Liver (tissue), 9 donors: ENCODE results near the gene BLTP2. TPM values are rescaled to one million over a fixed set of nuclear protein-coding genes. Genes with fewer than 3 reads are reported as not detected.

Source experiments
- DNase-seq: peaks from one replicate; pipeline ENCODE4 v3.0.0-alpha.2; 2017; ENCODE audit warnings: low spot score
- H3K27ac ChIP-seq, 2 donors: one replicate each; pipeline ENCODE4 v1.7.0; 2013; ENCODE audit warnings: inconsistent platforms in 2 of 2, low read length in 2 of 2, control low read depth in 1 of 2, low read depth in 1 of 2, mild to moderate bottlenecking in 1 of 2
- H3K27me3 ChIP-seq, 4 donors: one replicate each; pipeline versions ENCODE4 v1.6.1 to v1.7.0; 2013; ENCODE audit warnings: low read length in 3 of 4, inconsistent platforms in 1 of 4, mild to moderate bottlenecking in 1 of 4, moderate library complexity in 1 of 4; ENCODE audit not compliant: control insufficient read depth in 4 of 4, insufficient read depth in 4 of 4
- H3K36me3 ChIP-seq, 4 donors: one replicate each; pipeline versions ENCODE4 v1.6.1 to v1.7.0; 2013; ENCODE audit warnings: low read length in 3 of 4, mild to moderate bottlenecking in 3 of 4, low read depth in 1 of 4, moderate library complexity in 1 of 4; ENCODE audit not compliant: control insufficient read depth in 4 of 4, insufficient read depth in 3 of 4
- H3K4me1 ChIP-seq, 4 donors: one replicate each; pipeline versions ENCODE4 v1.6.1 to v1.7.0; 2013; ENCODE audit warnings: low read length in 3 of 4, mild to moderate bottlenecking in 3 of 4, moderate library complexity in 1 of 4; ENCODE audit not compliant: control insufficient read depth in 4 of 4, insufficient read depth in 4 of 4
- H3K4me3 ChIP-seq, 3 donors: one replicate each; pipeline versions ENCODE4 v1.6.1 to v1.7.0; 2013; ENCODE audit warnings: low read length in 3 of 3, control low read depth in 1 of 3, low read depth in 1 of 3, mild to moderate bottlenecking in 1 of 3
- H3K9ac ChIP-seq, 2 donors: one replicate each; pipeline ENCODE4 v1.7.0; 2013; ENCODE audit warnings: low read length in 2 of 2, mild to moderate bottlenecking in 2 of 2, moderate library complexity in 2 of 2, control low read depth in 1 of 2, low read depth in 1 of 2
- H3K9me3 ChIP-seq, 4 donors: one replicate each; pipeline versions ENCODE4 v1.6.1 to v1.7.0; 2013; ENCODE audit warnings: low read length in 3 of 4; ENCODE audit not compliant: control insufficient read depth in 4 of 4
- EGR1 ChIP-seq, 2 donors: IDR thresholded peaks; 2 replicates each; pipeline ENCODE4 v1.6.1; 2016 to 2018; ENCODE audit warnings: antibody characterized with exemption in 2 of 2, low read depth in 2 of 2
- FOXA1 ChIP-seq: IDR thresholded peaks from 2 replicates; pipeline ENCODE4 v1.6.1; 2016; ENCODE audit warnings: antibody characterized with exemption
- FOXA2 ChIP-seq: IDR thresholded peaks from 2 replicates; pipeline ENCODE4 v1.6.1; 2016; ENCODE audit warnings: antibody characterized with exemption
- GABPA ChIP-seq, 2 donors: IDR thresholded peaks in 1 of 2; conservative IDR thresholded peaks in 1 of 2; 2 replicates each; pipeline ENCODE4 v1.6.1; 2016; ENCODE audit warnings: antibody characterized with exemption in 2 of 2, mild to moderate bottlenecking in 1 of 2, moderate library complexity in 1 of 2
- HNF4A ChIP-seq, 2 donors: conservative IDR thresholded peaks; 2 replicates each; pipeline ENCODE4 v1.6.1; 2016; ENCODE audit warnings: antibody characterized with exemption in 2 of 2, mild to moderate bottlenecking in 2 of 2
- HNF4G ChIP-seq: IDR thresholded peaks from 2 replicates; pipeline ENCODE4 v1.6.1; 2016; ENCODE audit warnings: antibody characterized with exemption
- JUND ChIP-seq, 2 donors: IDR thresholded peaks; 2 replicates each; pipeline ENCODE4 v1.6.1; 2016; ENCODE audit warnings: antibody characterized with exemption in 2 of 2
- MAX ChIP-seq: IDR thresholded peaks from 2 replicates; pipeline ENCODE4 v1.6.1; 2016; ENCODE audit warnings: antibody characterized with exemption
- NR2F2 ChIP-seq: IDR thresholded peaks from 2 replicates; pipeline ENCODE4 v1.6.1; 2016; ENCODE audit warnings: antibody characterized with exemption
- RAD21 ChIP-seq, 2 donors: IDR thresholded peaks; 2 replicates each; pipeline ENCODE4 v1.6.1; 2016; ENCODE audit warnings: antibody characterized with exemption in 2 of 2, mild to moderate bottlenecking in 2 of 2
- REST ChIP-seq: IDR thresholded peaks from 2 replicates; pipeline ENCODE4 v1.6.1; 2016; ENCODE audit warnings: antibody characterized with exemption, mild to moderate bottlenecking
- RXRA ChIP-seq, 2 donors: IDR thresholded peaks; 2 replicates each; pipeline ENCODE4 v1.6.1; 2017 to 2018; ENCODE audit warnings: antibody characterized with exemption in 2 of 2, mild to moderate bottlenecking in 1 of 2
- SP1 ChIP-seq: IDR thresholded peaks from 2 replicates; pipeline ENCODE4 v1.6.1; 2018; ENCODE audit warnings: antibody characterized with exemption, mild to moderate bottlenecking
- TAF1 ChIP-seq: conservative IDR thresholded peaks from 2 replicates; pipeline ENCODE4 v1.6.1; 2016; ENCODE audit warnings: antibody characterized with exemption, mild to moderate bottlenecking
- YY1 ChIP-seq: IDR thresholded peaks from 2 replicates; pipeline ENCODE4 v1.6.1; 2016; ENCODE audit warnings: antibody characterized with exemption, mild to moderate bottlenecking
- ZBTB33 ChIP-seq: IDR thresholded peaks from 2 replicates; pipeline ENCODE4 v1.6.1; 2016; ENCODE audit warnings: antibody characterized with exemption
- WGBS: extraction: QIAGEN DNeasy Blood & Tissue Kit; methylation state at CpG from one replicate; pipeline ENCODE4 v1.1.7; 2013; 5-methylcytosine and 5-hydroxymethylcytosine counted together
- polyA plus RNA-seq, 2 donors: library from polyadenylated mRNA; stranded (reverse) in 1 of 2; unstranded in 1 of 2; fragments of 200-250 nt in 1 of 2; fragments of >200 nt in 1 of 2; fragmentation: Nextera tagmentation in 1 of 2; extraction: Ambion mirVana in 1 of 2; gene quantifications; one replicate each; pipeline versions ENCODE4 v1.2.1 to v1.2.3, GENCODE V29; 2013 to 2015
- total RNA-seq, 2 donors: library from RNA; depleted of rRNA; stranded (reverse); fragments of >200 nt; gene quantifications; one replicate each; pipeline ENCODE4 v1.2.3, GENCODE V29; 2014
- TF ChIP-seq, protein P1 (sequence below): fragments of 150-350 bp; IDR thresholded peaks from 2 replicates; pipeline ENCODE4 v1.5.1; 2017; ENCODE audit warnings: improper control_type of control experiment, low read depth, low read length; ENCODE audit not compliant: missing input control
- TF ChIP-seq, protein P2 (sequence below): IDR thresholded peaks from 2 replicates; pipeline ENCODE4 v1.6.1; 2016; ENCODE audit warnings: antibody characterized with exemption
- donor health status: healthy.
- donor health status: healthy.
- donor health status: healthy.
- donor health status: healthy.
- donor health status: healthy.

BLTP2 gene
- total and polyA plus RNA-seq, 4 donors: 24.8 to 122 (median 34.9) TPM

DNA sequence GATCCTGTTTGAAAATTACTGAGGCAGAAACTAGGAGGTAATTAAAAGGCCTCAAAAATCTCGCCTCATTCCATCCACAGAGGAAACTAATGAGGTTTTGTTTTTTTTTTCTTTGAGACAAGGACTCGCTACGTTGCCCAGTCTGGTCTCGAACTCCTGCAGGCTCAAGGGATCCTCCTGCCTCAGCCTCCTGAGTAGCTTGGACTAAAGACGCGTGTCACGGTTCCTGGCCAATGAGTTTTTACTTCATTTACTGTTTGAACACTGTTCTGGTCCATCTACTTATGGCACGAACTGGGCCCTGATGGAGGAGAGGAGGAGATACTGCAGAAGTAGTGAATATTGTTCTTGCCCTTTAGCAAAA, 600 bp upstream of the BLTP2 start:
- Histone ChIP-seq H3K36me3 (peaks cover 7 to 26% (median 17%) of the 10 kb centered on the region in 4 donors), H3K27me3 (no peaks in the 10 kb centered on the region), H3K4me3 (peak overlapping the region; percentile 48 to 96 (median 78)), H3K27ac (peak overlapping the region; percentile 73 to 92), H3K4me1 (peaks cover 2 to 45% (median 33%) of the 10 kb centered on the region in 4 donors), H3K9me3 (no peaks in the 10 kb centered on the region), H3K9ac (peak overlapping the region; percentile 70 to 78)
- no peak for TF ChIP-seq EGR1 (IDR thresholded peaks at IDR 0.05; ENCODE audit: low read depth in 2 of 2)
- TF ChIP-seq GABPA (IDR thresholded peaks at IDR 0.05 in 1 of 2, conservative IDR thresholded peaks at IDR 0.05 in 1 of 2): no peak
- TF ChIP-seq, protein P1, sequence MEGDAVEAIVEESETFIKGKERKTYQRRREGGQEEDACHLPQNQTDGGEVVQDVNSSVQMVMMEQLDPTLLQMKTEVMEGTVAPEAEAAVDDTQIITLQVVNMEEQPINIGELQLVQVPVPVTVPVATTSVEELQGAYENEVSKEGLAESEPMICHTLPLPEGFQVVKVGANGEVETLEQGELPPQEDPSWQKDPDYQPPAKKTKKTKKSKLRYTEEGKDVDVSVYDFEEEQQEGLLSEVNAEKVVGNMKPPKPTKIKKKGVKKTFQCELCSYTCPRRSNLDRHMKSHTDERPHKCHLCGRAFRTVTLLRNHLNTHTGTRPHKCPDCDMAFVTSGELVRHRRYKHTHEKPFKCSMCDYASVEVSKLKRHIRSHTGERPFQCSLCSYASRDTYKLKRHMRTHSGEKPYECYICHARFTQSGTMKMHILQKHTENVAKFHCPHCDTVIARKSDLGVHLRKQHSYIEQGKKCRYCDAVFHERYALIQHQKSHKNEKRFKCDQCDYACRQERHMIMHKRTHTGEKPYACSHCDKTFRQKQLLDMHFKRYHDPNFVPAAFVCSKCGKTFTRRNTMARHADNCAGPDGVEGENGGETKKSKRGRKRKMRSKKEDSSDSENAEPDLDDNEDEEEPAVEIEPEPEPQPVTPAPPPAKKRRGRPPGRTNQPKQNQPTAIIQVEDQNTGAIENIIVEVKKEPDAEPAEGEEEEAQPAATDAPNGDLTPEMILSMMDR: no peak
- no peak for TF ChIP-seq HNF4A (conservative IDR thresholded peaks at IDR 0.05)
- TF ChIP-seq ZBTB33: no peak
- no peak for TF ChIP-seq FOXA2
- TF ChIP-seq, protein P2, sequence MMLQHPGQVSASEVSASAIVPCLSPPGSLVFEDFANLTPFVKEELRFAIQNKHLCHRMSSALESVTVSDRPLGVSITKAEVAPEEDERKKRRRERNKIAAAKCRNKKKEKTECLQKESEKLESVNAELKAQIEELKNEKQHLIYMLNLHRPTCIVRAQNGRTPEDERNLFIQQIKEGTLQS: no peak
- TF ChIP-seq MAX: no peak
- TF ChIP-seq RXRA (IDR thresholded peaks at IDR 0.05): no peak
- TF ChIP-seq SP1: no peak
- no peak for TF ChIP-seq JUND (IDR thresholded peaks at IDR 0.05)
- TF ChIP-seq FOXA1: no peak
- DNase-seq: no peak
- 39% methylated on average over 8 of the region's 8 CpGs for WGBS

DNA sequence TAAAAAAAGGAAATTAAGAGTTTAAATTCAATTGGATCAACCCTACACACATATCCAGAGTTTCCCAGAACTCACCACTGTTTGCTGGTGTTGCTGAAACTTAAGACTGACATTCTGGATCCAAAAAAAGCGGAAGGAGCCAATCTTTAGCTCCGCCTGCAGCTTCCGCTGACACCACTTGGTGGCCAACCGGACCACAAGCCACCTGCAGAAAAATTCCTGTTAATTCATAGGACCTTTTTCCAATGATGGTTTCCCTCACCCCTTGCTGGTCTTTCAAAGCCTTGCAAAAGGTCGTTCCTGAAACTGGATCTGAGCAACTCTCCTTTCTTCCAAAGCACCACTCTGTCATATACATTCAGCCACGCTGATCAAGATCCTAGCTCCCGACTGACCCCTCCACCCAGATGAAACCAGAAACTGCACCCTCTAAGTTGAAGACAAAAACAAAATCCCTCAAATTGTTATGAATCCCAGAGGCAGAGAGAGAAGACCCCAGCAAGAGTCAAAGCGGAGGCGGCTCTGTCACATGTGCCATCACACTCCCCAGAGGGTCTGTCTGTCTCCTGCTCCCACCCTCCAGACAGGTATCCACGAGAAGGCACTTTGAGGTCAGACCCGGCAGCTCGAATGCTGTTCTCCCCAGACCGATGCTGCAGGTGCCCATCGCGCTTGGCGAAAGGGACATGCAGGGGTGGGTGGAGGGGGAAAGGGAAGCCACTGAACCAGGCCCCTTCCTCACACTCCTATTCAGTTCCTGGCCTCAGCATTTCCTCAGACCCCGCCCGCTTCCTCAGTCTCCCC, 773 bp downstream of the BLTP2 start:
- DNase-seq: peak; percentile 49
- peaks cover 8 to 36% (median 28%) of the 10 kb centered on the region in 4 donors for H3K36me3 ChIP-seq
- peak overlapping the region; percentile 96 to 98 (median 98) for H3K4me3 ChIP-seq
- H3K9me3 ChIP-seq: no peaks in the 10 kb centered on the region
- no peaks in the 10 kb centered on the region for H3K27me3 ChIP-seq
- under 1% methylated on average over 18 of the region's 18 CpGs for WGBS
- H3K27ac ChIP-seq: peak overlapping the region; percentile 73 to 92
- H3K4me1 ChIP-seq: peaks cover 2 to 45% (median 33%) of the 10 kb centered on the region in 4 donors
- peak overlapping the region; percentile 86 to 87 for H3K9ac ChIP-seq
- TF ChIP-seq NR2F2: no peak
- TF ChIP-seq SP1: no peak
- TF ChIP-seq FOXA1: no peak
- no peak for TF ChIP-seq FOXA2
- no peak for TF ChIP-seq JUND (IDR thresholded peaks at IDR 0.05)
- TF ChIP-seq, protein P2: no peak
- TF ChIP-seq HNF4G: no peak
- peak in 1 of 2 donors; percentile 43 for TF ChIP-seq HNF4A (conservative IDR thresholded peaks at IDR 0.05)
- peak; percentile 31 for TF ChIP-seq YY1
- peak; percentile 49 to 73 for TF ChIP-seq RAD21 (IDR thresholded peaks at IDR 0.05)
- TF ChIP-seq TAF1: no peak
- TF ChIP-seq REST: no peak
- TF ChIP-seq MAX: peak; percentile 34
- TF ChIP-seq ZBTB33: peak; percentile 20
